ENCODE results near the gene ALPL.
A peak's percentile ranks its signal among the peaks of the same experiment; 100 is the strongest.

The ALPL gene

GRCh38 chr1:21604208-21604957, 95.2 kb downstream of the ALPL start:
- DNase-seq, result no peak

GRCh38 chr1:21605012-21605715, 95.9 kb downstream of the ALPL start:
- no peak for DNase-seq

GRCh38 chr1:21605964-21606705, 96.9 kb downstream of the ALPL start:
- no peak for DNase-seq

- DNase-seq, result no peak
These were observed 98.6 kb downstream of the ALPL start for GRCh38 chr1:21607549-21608529.

GRCh38 chr1:21608798-21609197, 99.6 kb downstream of the ALPL start:
- DNase-seq, result no peak

- DNase-seq, result no peak
These were observed 100.8 kb downstream of the ALPL start for GRCh38 chr1:21610027-21610426.

GRCh38 chr1:21610989-21611785, 102.0 kb downstream of the ALPL start:
- no peak for DNase-seq

GRCh38 chr1:21612057-21612456, 102.8 kb downstream of the ALPL start:
- no peak for DNase-seq

- DNase-seq, result no peak
These were observed 104.0 kb downstream of the ALPL start for GRCh38 chr1:21613072-21613867.

GRCh38 chr1:21614419-21615115, 105.3 kb downstream of the ALPL start:
- DNase-seq, result no peak

- DNase-seq, result no peak
These were observed 107.1 kb downstream of the ALPL start for GRCh38 chr1:21616372-21616771.

GRCh38 chr1:21617126-21617738, 108.0 kb downstream of the ALPL start:
- no peak for DNase-seq

GRCh38 chr1:21618059-21618458, 108.8 kb downstream of the ALPL start:
- DNase-seq, result no peak

- DNase-seq, result no peak
These were observed 109.5 kb downstream of the ALPL start for GRCh38 chr1:21618561-21619374.

- no peak for DNase-seq
These were observed 110.2 kb downstream of the ALPL start for GRCh38 chr1:21619375-21619947.

GRCh38 chr1:21620011-21620410, 110.8 kb downstream of the ALPL start:
- no peak for DNase-seq

GRCh38 chr1:21620496-21620895, 111.3 kb downstream of the ALPL start:
- DNase-seq, result peak; percentile 41

- DNase-seq, result no peak
These were observed 111.8 kb downstream of the ALPL start for GRCh38 chr1:21621051-21621450.

All from midbrain (tissue), 1 donor.